ENCODE results near the gene ZC2HC1B.
"Not testable (repeated sequence)": the region's sequence is repeated elsewhere in the genome, so short reads cannot be mapped to it uniquely, and the experiment has no call there.

The ZC2HC1B gene

DNA sequence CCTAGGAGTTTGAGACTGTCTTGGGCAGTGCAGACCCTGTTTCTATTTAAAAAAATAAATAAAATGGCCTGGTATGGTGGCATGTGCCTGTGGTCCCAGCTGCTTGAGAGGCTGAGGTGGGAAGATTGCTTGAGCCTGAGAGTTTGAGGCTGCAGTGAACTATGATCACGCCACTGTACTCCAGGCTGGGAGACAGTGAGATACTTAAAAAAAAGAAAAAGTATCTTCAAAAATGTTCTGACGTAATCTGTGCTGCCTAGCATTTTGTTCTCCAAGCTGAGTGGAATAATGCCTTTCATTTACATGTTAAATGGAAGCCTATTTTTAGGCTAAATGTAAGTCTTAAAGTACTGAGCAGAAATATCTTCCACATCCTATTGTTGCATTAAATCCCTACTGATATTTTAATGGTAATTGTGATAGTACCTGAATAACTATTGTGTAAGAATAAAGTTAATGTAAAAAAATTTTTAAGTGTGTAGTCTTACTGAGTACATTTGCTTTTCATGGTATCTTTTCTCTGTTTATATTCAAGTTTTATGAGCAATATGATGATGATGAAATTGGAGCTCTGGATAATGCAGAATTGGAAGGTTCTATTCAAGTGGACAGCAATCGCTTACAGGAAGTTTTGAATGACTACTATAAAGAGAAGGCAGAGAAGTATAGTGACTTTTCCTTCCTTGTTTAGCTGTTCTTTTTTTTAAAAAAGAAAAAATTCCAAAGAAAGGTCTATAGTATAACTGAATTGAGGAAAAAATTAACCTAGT lies 4.2 kb upstream of the ZC2HC1B start:
- intact Hi-C loops (cut with DNase I), result no loop called here
- peak in 6 of 42 donors; percentile 2 to 43 (median 18) for DNase-seq

DNA sequence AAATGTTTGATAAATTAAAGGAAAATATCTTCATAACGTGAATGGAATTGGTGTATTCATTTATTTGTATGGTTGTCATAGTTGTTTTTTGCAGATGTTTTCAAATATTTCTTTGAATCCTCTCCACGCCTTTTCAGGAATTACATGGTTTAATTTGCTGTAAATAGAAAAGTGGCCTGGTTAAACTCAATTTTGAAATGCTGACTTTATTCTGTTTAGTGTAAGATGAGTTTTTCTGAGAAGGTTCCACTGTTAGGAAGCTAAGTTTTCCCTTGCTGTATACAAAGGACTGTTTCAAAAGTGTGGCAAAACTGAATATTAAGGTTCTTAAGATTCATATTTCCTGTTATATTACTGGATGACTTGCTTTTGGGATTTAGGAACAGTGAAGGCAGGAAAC lies 503 bp upstream of the ZC2HC1B start:
- no peak for DNase-seq
- intact Hi-C loops (cut with DNase I), result no loop called here

DNA sequence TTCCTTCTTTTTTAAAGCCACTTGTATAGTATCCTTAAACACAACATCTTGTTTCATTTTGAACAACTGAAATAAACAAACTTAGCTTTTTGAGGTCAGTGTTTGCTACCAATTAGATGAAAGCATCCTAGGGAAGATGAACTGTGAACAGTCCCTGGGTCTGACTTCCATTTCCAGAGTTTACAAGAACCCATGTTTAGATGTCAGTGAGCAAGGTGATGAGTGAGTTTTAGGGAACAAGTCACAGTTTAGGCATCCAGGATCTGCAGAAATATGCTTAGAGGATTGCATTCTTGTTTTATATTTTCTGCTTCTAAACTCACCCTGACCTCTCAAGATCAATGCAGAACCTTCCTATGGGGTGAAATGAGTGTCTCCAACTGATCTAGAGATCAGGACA lies 3.0 kb downstream of the ZC2HC1B start:
- no peak for DNase-seq
- intact Hi-C loops (cut with DNase I), result no loop called here

DNA sequence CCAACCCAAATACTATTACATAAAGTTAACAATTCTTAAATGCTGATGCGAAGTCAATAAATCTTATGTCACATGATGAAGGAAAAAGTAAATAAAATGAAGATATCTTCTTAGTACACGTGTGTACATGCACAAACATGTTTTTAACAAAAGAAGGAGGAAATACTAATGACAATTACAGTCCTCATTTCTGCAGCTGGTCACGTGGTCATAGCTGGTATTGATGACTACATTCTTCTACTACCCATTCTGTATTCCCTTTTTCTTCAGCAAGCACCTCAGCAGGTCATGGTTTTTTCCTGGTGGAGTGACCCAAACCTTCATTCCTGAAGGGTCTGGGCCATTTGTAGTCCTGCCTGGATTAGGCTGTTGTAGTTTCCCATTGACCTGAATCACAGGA lies 4.5 kb downstream of the ZC2HC1B start:
- DNase-seq; intact Hi-C loops (cut with DNase I): not testable (repeated sequence)

DNA sequence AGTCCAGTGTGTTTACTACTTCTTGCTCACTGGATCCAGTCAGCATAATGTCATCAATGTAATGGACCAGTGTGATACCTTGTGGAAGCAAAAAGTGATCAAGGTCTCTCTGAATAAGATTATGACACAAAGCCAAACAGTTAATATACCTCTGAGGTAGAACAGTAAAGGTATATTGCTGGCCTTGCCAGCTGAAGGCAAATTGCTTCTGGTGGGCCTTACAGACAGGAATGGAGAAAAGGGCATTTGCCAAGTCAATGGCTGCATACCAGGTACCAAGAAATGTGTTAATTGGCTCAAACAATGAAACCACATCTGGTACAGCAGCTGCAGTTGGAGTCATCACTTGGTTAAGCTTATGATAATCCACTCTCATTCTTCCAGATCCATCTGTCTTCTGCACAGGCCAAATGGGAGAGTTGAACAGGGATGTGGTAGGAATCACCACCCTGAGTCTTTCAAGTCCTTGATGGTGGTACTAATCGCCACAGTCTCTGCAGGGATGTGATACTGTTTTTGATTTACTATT lies 7.0 kb downstream of the ZC2HC1B start:
- DNase-seq; intact Hi-C loops (cut with DNase I): not testable (repeated sequence)

DNA sequence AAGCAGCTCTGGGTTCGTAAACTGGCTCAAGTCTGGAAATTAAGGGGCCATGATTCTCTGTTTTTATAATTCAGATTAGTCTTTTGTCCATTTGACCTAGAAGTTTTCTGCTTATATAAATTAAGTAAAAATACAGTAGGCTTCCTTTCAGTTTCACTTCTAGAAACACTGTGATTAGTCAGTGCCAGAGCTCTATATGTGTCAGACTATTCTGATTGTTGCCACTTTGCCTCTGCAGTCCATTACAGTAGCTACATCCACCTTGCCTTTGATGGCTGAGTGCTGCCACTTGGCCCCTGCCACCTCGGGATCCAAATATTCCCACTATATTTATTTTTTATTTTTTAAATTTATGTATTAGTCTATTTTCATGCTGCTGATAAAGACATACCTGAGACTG lies 7.9 kb downstream of the ZC2HC1B start:
- no peak for DNase-seq
- intact Hi-C loops (cut with DNase I), result no loop called here

DNA sequence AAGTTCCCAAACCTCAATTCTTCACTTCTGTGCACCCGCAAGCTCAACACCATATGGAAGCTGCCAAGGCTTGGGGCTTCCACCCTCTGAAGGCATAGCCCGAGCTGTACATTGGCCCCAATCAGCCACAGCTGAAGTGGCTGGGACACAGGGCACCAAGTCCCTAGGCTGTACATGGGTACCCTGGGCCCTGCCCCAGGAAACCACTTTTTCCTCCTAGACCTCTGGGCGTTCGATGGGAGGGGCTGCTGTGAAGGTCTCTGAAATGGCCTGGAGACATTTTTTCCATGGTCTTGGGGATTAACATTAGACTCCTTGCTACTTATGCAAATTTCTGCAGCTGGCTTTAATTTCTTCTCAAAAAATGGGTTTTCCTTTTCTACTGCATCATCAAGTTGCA lies 9.3 kb downstream of the ZC2HC1B start:
- DNase-seq; intact Hi-C loops (cut with DNase I): not testable (repeated sequence)

DNA sequence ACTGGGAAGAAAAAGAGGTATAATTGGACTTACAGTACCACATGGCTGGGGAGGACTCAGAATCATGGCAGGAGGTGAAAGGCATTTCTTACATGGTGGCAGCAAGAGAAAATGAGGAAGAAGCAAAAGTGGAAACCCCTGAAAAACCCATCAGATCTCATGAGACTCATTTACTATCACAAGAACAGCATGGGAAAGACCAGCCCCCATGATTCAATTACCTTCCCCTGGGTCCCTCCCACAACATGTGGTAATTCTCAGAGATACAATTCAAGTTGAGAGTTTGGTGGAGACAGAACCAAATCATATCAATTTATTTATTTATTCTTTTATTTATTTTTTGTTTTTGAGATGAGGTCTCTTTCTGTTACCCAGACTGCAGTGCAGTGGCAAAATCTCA lies 10.2 kb downstream of the ZC2HC1B start:
- DNase-seq, result not testable (repeated sequence)

DNA sequence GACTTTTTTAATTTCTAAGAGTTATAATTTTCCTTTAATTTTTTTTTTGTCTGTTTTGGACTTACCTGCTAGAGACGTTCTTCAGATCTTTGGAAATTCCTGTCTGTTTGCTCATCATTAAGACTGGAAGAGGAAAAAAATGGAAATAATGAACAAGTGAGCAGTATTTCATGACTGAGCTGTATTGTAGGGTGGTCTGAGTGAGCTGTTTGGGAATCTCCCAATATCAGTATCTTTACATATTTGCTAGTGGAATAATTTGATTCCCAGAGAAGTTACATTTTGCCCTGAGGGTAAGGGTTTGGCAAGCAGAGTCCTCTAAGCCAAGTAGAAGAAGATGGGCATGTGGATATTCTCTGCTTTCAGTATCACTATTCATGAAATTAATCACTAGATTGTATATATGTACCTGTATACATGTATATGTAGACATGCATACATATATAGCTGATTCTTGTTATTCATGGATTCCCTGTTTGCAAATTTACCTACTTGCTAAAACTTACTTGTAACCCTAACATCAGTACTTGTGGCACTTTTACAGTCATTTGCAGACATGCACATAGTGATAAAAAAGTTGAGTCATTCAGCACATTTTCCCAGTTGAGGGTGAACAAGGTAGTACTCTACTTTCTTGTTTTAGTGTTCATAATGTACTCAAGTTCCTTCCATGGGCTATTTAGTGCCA lies 13.5 kb downstream of the ZC2HC1B start:
- DNase-seq, result no peak
- intact Hi-C loops (cut with DNase I), result no loop called here

More for the DNA sequence above, 10.2 kb downstream of the ZC2HC1B start:
- intact Hi-C loops (cut with DNase I), result not testable (repeated sequence)

DNA sequence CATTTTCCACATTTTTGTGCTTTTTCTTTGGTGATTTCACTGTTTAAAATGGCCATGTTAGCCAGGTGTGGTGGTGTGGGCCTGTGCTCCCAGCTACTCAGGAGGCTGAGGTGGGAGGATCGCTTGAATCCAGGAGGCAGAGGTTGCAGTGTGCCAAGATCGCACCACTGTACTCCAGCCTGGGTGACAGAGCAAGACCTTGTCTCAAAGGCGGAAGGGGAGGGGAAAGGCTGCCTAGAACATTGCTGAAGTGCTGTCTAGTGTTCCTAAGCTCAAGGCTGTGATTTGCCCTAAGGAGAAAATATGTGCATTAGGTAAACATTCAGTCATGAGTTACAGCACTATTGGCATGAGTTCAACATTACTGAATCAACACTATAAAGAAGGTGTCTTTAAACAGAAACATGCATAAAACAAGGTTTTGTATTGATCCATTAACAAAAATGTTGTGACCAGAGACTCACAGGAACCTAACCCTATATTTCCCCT lies 14.0 kb downstream of the ZC2HC1B start:
- intact Hi-C loops (cut with DNase I), result no loop called here
- DNase-seq, result no peak

DNA sequence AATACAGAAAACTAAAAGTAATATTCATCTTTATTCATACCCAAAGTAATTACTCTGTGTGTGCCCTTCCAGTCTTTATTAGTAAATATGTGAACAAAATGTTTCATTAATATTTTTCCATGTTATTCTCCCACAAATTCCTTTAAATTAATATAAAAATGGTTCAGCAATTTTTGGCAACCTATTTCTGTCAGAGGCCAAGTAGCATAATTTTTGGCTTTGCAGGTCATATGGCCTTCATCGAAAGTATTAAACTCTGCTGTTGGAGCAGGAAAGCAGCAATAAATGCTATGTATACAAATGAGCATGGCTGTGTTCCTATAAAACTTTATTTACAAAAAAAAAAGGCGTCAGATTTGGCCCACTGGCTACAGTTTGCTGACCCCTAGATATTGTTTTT lies 16.1 kb downstream of the ZC2HC1B start:
- no peak for DNase-seq
- intact Hi-C loops (cut with DNase I), result no loop called here

DNA sequence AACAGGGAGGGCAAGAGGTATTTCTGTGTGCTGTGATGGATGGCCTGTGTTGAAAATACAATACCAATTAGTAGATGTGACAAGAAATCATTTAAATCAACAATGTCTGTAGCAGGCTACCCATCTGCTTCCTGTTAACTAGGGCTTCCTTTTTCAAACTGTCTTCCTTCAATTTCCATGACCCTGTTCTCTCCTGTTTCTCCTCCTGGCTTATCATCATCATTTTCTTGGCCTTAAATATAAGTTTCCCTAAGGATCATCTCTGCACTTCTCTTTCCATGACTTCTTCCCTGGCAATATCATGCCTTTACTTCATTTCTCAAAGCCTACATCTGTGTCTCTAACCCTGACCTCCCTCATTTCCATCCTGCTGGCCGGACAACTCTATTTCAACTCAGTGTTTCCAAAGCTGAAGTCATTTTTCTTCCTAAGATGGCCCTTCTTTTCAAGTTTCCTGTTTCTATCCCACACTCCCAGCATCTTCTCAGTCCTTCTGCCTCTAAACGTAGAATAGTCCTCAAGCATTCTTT lies 18.2 kb downstream of the ZC2HC1B start:
- intact Hi-C loops (cut with DNase I), result no loop called here
- DNase-seq, result no peak

DNA sequence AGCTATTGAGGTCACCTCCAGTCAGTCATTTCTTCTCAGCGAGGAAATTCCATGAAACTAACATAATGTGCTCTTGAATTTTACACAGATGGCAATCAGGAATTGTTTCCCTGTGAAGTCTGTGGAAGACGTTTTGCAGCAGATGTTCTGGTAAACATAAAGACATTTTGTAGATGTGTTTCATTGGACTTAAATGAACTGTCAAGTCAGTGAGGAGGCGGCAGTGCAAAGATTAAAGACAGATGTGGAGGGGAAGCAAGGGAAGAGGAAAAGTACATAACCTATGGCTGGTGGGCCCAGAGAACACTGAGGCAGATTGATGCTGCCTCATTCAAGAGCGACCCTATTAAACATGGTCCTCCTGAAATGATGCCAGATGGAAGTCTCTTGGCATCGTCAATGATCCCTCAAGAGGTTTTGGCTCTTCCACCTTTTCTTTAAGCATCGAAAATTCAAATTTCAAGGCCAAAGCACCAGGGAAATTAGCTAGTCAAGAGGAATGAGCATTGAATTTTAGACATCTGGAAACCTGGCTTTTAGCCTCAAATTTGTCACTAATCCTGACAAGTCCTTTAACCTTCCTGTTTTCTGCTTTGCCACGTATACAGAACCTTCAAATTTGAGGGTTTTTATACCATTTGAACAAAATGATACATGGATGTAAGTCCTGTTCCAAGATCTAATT lies 20.1 kb downstream of the ZC2HC1B start:
- intact Hi-C loops (cut with DNase I), result no loop called here
- DNase-seq, result no peak

DNA sequence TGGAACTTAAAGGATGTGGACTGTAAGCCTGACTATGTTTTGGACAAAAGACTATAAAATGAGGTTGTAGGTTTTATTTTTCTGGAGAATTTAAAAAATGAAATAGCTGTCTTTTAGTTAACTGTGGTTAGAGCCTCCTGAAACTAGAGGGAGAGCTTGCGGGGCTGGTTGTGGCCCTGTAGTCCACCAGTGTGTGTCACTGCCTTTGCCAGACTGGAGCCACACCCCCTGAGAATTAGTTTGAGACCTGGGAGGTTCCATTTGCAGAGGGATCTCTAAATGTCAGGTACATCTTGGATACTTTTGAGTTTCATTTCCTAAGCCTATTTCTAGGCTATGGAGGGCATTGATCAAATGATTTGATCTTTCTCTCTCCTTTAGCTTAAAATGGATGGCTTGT lies 20.8 kb downstream of the ZC2HC1B start:
- DNase-seq, result no peak
- intact Hi-C loops (cut with DNase I), result no loop called here

DNA sequence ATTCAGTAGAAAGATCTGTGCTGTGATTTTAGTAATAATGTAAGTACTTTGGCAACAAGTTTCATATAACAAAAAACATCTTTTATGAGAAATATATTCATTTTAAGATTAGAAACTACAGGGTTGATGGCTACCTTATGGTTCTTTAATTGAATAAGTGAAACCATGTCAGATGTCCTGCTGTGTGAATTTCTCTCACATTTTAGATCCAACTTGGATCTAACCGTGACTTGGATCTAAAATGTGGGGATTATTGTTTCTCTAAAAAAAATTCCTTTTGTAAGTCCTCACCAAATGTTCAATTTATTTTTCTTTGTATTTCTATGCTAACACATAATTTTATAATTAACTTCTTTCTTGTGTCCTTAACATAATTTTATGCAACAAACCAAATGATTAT lies 30.4 kb downstream of the ZC2HC1B start:
- intact Hi-C loops (cut with DNase I), result no loop called here
- DNase-seq, result no peak

DNA sequence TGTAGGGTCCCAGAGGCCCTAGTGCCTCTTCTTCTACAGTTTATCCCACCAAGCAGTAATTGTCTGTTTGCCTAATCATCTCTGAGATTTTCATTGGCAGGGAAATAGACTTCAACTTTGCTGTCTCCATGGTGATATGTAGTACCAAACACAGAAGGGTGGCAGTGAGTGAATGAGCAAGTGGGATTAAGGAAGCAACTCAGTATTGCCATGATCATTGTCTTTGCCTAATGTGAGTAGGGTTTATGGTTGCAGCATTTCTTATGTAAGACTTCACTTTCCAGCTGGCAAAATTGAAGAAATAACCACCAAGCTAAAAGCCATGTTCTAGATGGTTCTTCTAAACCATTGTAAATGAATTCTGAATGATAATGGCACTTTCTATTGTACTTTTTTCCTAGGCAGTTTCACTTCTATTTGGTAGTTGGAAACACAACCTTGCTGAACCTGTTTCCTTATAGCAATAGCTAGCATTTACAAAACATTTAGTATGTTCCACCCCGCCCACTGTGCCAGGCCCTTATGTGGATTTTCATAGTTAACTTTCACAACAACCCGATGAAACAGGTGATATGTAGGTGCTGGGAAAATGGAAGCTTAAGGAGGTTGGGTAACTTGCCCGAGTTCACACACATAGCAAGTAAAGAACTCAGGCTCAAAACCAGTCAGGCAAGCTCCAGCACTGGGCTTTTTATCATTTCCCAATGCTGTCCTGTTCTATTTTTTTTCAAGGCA lies 32.0 kb downstream of the ZC2HC1B start:
- intact Hi-C loops (cut with DNase I), result no loop called here
- DNase-seq, result no peak

DNA sequence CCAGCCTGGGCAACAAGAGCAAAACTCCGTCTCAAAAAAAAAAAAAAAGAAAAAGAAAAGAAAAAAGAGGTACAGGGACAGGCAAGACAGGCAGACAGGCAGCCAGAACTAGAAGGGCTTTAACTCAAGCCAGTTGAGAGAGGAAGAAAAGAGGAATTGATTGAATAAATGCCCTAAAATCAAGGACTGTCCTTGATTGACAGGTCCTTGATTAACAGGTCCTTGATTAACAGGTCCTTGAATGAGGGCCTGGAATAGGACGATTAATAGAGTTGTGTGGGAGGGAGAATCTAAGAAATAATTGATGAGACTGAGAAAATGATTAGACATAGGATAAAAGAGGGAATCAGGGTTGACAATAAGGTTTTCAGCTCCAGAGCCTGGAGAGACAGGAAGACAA lies 36.1 kb downstream of the ZC2HC1B start:
- no peak for DNase-seq
- intact Hi-C loops (cut with DNase I), result no loop called here

DNA sequence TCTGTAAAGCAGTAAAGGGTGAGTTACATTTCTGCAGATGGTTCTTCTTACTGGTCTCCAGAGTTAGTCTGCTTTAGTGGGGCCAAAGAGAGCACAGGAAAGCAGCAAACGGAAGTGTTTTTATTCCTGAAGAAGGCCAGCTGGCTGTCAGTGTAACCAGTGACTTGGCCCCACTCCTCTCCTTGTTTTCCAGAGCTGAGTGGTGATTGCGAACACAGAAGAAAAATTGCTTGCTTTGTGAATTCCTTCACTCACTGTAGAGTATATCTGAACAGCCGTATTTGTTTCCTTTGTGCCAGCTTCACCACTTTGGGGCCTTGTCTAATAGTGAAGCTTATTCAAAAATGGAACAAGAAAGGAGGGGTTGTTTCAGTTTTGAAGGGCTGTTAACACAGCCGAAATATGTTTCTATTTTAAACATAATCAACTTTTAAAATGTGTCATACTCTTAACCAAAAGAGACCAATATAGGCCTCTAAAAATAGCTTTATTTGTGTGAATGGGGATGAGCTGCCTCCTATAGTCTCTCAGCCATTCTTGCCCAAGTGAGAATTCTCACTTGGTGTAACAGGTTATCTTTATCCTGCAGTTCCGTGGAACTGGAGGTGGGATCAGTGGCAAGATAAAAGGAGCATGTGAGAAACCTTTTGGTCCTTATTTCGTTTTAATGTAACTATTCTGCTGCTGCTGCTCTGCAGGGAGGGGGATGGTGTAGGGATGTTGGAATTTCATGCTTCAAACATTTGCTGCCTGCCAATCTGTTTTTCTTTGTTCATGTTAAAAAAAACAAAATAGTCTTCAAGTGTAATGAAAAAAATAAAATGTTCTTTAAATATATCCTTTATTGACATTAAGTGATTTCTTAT lies 37.8 kb downstream of the ZC2HC1B start:
- DNase-seq, result peak in 1 of 42 donors; percentile 13
- intact Hi-C loops (cut with DNase I), result no loop called here
